Measurements from ENCODE around the gene MACROD2.

The MACROD2 gene

DNA sequence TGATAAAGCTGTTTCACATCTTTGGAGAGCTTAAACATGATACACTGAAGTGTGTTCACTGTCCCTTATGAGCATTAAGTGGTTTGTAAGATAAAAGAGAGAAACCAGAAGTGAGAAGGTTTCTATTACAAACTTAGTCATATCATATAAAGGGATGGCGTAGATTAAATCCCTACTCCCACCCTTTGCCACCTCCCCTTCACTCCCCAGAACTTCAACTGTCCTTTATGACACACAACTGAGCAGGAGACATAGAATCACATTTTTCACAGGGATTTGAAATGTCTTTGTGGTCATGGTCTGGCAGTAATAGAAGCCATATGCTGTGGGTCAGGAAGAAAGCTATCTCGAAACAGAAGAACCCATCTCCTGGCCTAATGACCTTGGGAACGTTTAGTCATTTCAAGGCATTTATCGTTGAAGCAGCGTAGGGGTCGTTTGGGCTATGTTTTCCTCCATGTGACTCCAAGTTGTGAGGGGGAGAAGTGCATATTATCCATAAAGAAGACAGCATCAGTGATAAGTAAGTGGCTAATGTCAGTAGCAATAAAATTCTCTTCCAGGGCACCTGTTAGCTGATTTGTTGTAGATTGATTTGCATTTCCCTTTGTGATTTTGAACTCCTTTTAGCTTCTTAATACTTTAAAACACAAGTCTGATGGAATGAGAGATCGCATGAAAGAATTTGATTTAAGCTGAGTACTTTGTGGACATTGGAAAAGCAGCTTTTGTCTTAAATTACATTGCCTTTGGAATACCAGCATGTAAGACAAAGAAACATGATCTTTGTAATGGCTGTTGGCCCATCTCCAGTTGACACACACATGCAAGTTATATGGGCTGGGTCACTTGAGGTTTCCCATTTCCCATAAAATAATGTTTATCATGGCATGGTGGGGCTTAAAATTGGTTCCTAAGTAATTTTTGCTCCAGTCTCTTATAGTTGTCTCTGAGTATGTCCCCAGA is 843.6 kb downstream of the MACROD2 start:
- DNase-seq, result no peak

DNA sequence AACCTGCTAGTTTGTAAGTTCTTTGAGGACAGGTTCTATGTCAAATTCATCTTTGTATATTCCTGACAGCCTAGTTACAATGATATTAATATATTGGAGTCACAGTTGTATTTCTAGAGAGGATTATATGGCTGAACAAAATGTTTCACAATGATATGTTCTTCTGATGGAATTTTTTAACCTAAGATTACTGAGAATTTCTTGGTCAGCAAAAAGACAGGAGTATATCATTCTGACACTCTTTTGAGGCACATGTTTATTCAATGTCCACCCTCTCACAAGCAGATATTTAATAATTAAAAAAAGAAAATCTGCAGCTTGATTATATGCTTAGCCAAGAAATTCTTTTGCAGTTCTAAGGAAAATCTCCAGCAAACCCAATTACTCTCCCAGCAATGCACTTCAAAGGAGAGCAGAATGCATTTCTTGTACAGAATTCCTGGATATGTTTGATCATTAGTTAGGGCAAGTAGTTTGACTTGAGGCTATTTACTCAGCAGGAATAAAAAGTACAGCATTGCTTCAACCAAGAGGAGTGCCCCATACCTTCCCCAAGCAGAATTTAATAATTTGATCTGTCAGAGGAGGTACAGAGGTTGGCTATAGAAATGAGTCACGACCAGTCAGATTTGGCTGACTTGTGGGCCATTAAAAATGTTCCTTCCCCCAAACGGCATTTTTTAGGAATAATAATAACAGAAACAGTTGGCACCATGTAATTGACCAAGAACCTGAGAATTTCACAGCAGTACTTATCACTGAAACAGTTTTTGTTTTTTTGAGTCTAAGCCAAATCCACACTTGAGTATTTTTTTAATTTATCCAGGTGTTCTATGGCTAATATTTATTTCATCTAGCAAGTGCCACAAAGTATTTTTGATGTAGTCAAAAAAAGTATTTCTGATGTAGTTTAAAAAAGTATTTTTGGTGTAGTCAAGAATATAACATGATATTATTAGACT is 850.2 kb downstream of the MACROD2 start:
- no peak for DNase-seq

GRCh38 chr20:14848806-14849205 is 853.5 kb downstream of the MACROD2 start:
- no peak for DNase-seq

DNA sequence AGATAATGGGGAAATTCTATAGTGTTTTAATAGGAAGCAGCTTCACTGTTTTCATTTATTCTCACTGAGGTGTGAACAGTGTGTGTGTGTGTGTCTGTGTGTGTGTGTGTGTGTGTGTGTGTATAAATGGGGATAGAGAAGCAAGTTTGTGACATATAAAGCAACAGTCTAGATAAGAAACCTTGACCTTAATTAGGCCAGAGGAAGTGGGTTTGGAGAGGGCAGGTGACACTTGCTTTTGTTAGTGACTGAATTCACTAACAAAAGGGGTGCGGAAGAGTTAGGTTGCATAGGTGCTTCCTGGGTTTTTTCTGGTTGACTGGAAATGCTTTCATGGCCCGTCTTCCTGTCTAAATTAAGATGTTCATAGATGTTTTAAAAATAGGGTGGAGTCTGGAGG is 857.8 kb downstream of the MACROD2 start:
- no peak for DNase-seq

GRCh38 chr20:14855171-14855570 is 859.9 kb downstream of the MACROD2 start:
- DNase-seq, result no peak

GRCh38 chr20:14859627-14860026 is 864.3 kb downstream of the MACROD2 start:
- DNase-seq, result no peak

DNA sequence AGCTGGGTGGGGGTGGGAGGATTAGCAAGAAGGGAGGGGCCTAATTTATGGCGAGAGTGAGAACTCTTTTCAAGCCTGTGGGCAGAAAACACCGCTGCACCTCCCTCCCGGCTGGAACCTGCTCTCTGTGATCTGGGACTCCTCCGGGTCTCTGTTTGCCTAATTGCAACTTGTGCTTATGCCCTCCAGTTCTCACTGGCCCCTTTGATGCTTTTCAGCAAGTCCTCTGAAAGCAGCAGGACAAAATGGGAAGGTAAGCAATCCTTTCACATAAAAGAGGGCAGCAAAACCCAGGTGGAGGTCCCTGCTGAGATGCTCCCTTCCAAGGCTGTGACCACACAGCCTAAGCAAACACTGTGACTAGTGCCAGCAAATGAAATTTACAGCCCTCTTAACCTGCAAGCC is 865.1 kb downstream of the MACROD2 start:
- DNase-seq, result no peak

GRCh38 chr20:14861028-14861699 is 865.8 kb downstream of the MACROD2 start:
- no peak for DNase-seq

DNA sequence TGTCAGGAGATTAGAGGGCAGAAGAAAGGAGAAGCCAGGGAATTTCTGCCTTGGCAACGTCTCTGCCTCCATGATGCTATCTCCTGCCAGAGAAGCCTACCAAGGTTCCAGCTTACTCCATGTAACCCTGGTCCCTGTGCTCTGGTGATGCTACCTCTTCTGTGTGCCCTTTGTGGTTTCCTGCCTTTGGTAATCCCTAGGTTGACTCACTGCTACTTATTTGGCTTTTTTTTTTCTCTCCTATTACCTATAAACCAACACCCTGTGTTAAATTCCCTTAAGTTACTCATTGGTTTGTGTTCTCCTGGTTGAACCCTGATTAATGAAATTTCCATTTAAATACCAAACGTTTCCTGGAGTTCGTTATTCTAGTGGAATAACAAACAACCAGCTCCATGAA is 869.9 kb downstream of the MACROD2 start:
- no peak for DNase-seq

GRCh38 chr20:14865731-14866130 is 870.4 kb downstream of the MACROD2 start:
- DNase-seq, result no peak

DNA sequence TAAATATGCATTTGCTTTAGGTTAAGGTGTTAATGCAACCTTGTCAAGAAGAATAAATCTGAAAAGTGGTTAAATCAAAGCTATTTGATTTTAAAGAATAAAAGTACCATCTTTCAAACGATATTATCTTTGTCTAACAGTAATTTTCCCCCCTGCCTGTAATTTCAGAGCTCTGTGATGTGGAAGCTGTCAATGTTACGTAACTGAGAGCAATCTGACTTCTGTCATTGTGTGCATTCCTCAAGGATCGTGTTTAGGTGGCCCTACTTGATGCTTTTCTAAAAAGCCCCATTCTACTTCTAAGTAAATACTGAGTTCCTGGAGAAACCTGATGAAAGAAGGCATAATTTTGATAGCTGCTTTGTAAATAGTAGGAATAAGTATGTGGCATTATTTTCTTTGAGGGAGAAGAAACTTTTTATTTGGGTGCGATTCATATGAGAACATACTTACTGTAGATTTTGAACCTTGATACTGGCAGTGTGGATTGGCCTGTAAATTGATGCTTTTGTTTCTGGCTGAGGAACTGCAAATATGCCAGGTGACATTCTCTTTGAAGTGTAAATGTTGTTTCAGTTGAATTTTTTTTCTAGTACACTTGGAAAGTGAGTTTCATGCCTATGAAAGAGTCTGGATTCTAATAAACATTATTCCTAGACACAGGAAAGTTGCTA is 871.7 kb downstream of the MACROD2 start:
- no peak for DNase-seq

- no peak for DNase-seq
These were observed 882.1 kb downstream of the MACROD2 start for GRCh38 chr20:14877301-14878028.

DNA sequence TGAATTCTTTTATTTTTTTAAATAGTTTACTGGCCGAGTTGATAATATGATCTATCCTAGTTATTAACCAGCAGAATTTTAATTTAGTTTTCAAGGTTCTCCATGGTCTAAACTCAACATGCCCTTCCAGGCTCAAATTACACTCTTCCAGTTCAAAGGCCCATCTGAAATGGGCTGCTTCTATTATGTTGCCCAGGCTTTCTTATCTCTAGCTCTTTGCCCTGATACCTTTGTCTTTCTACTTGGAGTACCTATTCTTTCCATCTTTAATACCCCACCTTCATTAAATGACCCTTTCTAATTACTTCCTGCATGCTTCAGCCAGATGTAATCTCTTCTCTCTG is 883.3 kb downstream of the MACROD2 start:
- DNase-seq, result no peak

DNA sequence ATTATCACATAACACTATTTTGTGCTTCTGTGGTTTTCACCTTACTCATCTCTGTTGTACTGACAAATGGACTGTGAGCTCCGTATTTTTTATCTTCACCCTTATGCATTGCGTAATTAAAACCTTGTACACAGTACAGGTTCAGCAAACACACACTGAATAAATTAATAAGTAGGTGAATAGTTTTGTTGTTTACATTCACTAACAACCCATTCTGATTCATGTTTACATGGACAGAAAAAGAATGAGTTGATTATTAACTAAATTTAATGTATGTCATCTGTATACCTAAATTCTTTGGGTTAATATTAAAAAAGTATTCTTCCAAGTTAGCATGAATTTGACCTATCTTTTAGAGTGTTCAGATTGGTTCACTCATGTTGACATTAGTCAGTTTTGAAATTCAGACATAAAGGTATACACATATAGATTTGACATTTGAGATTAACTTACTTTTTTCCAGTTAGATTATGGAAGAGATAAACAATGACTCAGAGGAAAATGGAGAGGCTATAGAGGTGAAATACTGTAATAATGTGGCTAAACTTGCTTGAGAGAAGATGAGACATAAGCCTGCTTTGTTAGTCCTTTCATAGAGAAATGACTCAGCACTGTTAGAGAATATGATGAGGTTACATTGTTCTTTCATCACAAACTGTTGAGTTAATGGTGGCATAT is 883.8 kb downstream of the MACROD2 start:
- DNase-seq, result no peak

DNA sequence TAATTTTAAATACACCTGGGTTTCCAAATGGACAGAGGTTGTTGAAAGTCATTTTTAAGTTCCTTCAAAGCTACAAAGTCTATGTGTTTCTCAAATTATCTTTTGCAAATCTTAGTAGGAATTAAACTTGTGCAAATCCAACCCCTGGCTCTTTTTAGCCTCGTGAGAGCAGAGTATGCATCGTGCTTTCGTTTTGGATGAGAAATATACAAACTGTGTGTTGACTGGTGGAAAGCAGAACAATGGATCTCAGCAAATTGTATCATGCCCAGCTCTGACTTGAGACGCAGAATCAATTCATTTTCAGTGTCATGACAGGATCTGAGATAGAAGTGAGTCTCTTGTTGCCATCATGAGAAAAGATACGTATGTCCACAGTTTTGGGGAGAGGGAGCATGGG is 884.5 kb downstream of the MACROD2 start:
- DNase-seq, result no peak

- DNase-seq, result no peak
These were observed 886.2 kb downstream of the MACROD2 start for GRCh38 chr20:14881518-14881917.

- peak; percentile 77 for DNase-seq
These were observed 886.8 kb downstream of the MACROD2 start for GRCh38 chr20:14882157-14882556.

DNA sequence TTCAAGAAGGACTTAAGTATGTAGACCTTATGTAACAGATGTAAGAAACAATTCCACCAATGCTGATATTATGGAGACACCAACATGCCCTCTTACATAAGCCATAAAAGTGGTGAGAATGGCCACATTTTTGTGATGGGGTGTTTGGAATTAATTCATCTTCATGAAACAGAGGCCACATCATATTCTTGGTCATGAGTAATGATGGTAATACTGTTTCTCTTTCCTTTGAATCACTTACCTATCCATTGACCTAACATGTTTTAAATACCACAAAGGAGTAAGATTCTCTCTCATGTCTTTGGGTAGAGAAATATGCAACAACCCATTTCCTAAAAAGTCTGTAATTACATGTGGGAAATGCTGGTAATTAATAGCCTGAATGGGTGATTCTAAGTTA is 887.5 kb downstream of the MACROD2 start:
- no peak for DNase-seq

- no peak for DNase-seq
These were observed 888.0 kb downstream of the MACROD2 start for GRCh38 chr20:14883324-14883723.

- no peak for DNase-seq
These were observed 890.3 kb downstream of the MACROD2 start for GRCh38 chr20:14885661-14886060.

DNA sequence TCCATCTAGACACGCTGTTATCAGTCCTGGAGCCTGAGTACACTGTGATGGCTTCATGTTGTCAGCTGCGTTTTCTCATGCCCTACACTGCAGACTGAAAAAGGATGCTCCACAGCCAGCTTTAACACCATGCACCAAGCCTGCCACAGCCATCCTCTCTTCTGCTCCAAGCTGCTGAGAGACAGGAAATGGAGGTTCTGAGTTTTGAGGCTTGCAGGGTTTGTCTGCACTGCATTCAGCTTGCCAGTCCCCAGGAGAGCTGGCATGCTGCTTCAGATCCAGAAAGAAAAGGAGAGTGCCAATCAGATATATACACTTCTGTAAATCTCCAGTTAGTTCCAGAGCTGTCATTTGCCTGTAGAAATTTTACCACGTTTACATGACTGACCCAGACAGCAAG is 892.8 kb downstream of the MACROD2 start:
- DNase-seq, result no peak

All from MV-4-11 (cell line).